ENCODE results near the gene ATAD5.

Gene ATAD5

GRCh38 chr17:30913955-30914354 is 82.2 kb downstream of the ATAD5 start:
- no peak for DNase-seq (ENCODE audit: low read depth)
- no peak for TF ChIP-seq CTCF (conservative IDR thresholded peaks at IDR 0.05; ENCODE audit: low read depth, low read length)
- H3K4me3 ChIP-seq (ENCODE audit: low read depth, low read length): no peak overlapping the region

GRCh38 chr17:30915833-30916611 is 84.3 kb downstream of the ATAD5 start:
- H3K4me3 ChIP-seq (ENCODE audit: low read depth, low read length): no peak overlapping the region
- DNase-seq (ENCODE audit: low read depth): no peak
- TF ChIP-seq CTCF (conservative IDR thresholded peaks at IDR 0.05; ENCODE audit: low read depth, low read length): no peak

GRCh38 chr17:30917050-30917449 is 85.3 kb downstream of the ATAD5 start:
- H3K4me3 ChIP-seq (ENCODE audit: low read depth, low read length): no peak overlapping the region
- no peak for TF ChIP-seq CTCF (conservative IDR thresholded peaks at IDR 0.05; ENCODE audit: low read depth, low read length)
- DNase-seq (ENCODE audit: low read depth): no peak

- H3K4me3 ChIP-seq (ENCODE audit: low read depth, low read length): no peak overlapping the region
- peak; percentile 22 for TF ChIP-seq CTCF (conservative IDR thresholded peaks at IDR 0.05; ENCODE audit: low read depth, low read length)
- DNase-seq (ENCODE audit: low read depth): peak; percentile 53
Measured at GRCh38 chr17:30920282-30920681, 88.5 kb downstream of the ATAD5 start.

- H3K4me3 ChIP-seq (ENCODE audit: low read depth, low read length): no peak overlapping the region
- no peak for DNase-seq (ENCODE audit: low read depth)
- TF ChIP-seq CTCF (conservative IDR thresholded peaks at IDR 0.05; ENCODE audit: low read depth, low read length): no peak
Measured at GRCh38 chr17:30920683-30921543, 89.1 kb downstream of the ATAD5 start.

- H3K4me3 ChIP-seq (ENCODE audit: low read depth, low read length): peak within 1 kb of the TSS; percentile 39
- TF ChIP-seq CTCF (conservative IDR thresholded peaks at IDR 0.05; ENCODE audit: low read depth, low read length): no peak
- DNase-seq (ENCODE audit: low read depth): no peak
Measured at GRCh38 chr17:30921544-30922196, 89.9 kb downstream of the ATAD5 start, which contains the start of gene ADAP2. TSS of gene ADAP2 (plus strand) at chr17:30921945. CDS start at chr17:30922015, 70 bp downstream.
